HEK293T (cell line): ENCODE measurements around the gene DMKN.

Experiments
- FOXM1 ChIP-seq: fragments of 450-650 bp; IDR thresholded peaks from 2 replicates; pipeline ENCODE4 v1.6.1; 2017; ENCODE audit warnings: mild to moderate bottlenecking, borderline replicate concordance
- SP1 ChIP-seq: fragments of 450-650 bp; IDR thresholded peaks from 2 replicates; pipeline ENCODE4 v1.6.1; 2017
- TARDBP ChIP-seq: fragments of 450-650 bp; IDR thresholded peaks from 2 replicates; pipeline ENCODE4 v1.6.1; 2016

GRCh38 chr19:35562336-35562735 lies 48.9 kb upstream of the DMKN start:
- TF ChIP-seq FOXM1 = no peak
- TF ChIP-seq TARDBP = no peak
- no peak for TF ChIP-seq SP1
